Ectodermal cell (in vitro differentiated cells): Measurements from ENCODE around the gene ATP4A. TPM values are rescaled to one million over a fixed set of nuclear protein-coding genes. Genes with fewer than 3 reads are reported as not detected.
"Not testable (repeated sequence)": the region's sequence is repeated elsewhere in the genome, so short reads cannot be mapped to it uniquely, and the experiment has no call there.

Experiments used
- H3K27ac ChIP-seq: 2 replicates; pipeline ENCODE4 v1.7.0; 2013; ENCODE audit warnings: mild to moderate bottlenecking, low read depth, low read length; ENCODE audit not compliant: insufficient read depth, poor library complexity, severe bottlenecking
- H3K27me3 ChIP-seq: 2 replicates; pipeline ENCODE4 v1.7.0; 2013; ENCODE audit warnings: mild to moderate bottlenecking, low read length; ENCODE audit not compliant: insufficient read depth, control insufficient read depth, poor library complexity, severe bottlenecking
- H3K36me3 ChIP-seq: one replicate; pipeline ENCODE4 v1.7.0; 2013; ENCODE audit warnings: low read length; ENCODE audit not compliant: control insufficient read depth, insufficient read depth
- H3K4me1 ChIP-seq: one replicate; pipeline ENCODE4 v1.7.0; 2013; ENCODE audit warnings: low read length; ENCODE audit not compliant: control insufficient read depth, insufficient read depth
- H3K4me3 ChIP-seq: 2 replicates; pipeline ENCODE4 v1.7.0; 2013; ENCODE audit warnings: low read depth, low read length, control low read depth; ENCODE audit not compliant: insufficient read depth
- H3K9me3 ChIP-seq: 2 replicates; pipeline ENCODE4 v1.7.0; 2013; ENCODE audit warnings: mild to moderate bottlenecking, low read length, moderate library complexity; ENCODE audit not compliant: control insufficient read depth
- WGBS, 2 experiments: methylation state at CpG; one replicate each; pipeline ENCODE4 v1.1.7; 2013; ENCODE audit warnings: missing lambda C conversion rate in 2 of 2; 5-methylcytosine and 5-hydroxymethylcytosine counted together
- polyA plus RNA-seq, 4 experiments: library from polyadenylated mRNA; stranded (reverse); fragments of 50-300 nt; gene quantifications; one replicate each; pipeline ENCODE4 v1.2.3, GENCODE V29; 2013

Gene ATP4A
- 0.20 TPM for polyA plus RNA-seq (2013, experiment 1 of 4)
- 0.11 TPM for polyA plus RNA-seq (2013, experiment 2 of 4)
- polyA plus RNA-seq (2013, experiment 3 of 4): not detected
- 0.24 TPM for polyA plus RNA-seq (2013, experiment 4 of 4)

GRCh38 chr19:35563207-35563829 is at the start of gene ATP4A:
Gene ATP4A (minus strand): TSS chr19:35563658. CDS start chr19:35563629, 29 bp downstream.
- 83 to 84% methylated on average over 15 of the region's 15 CpGs for WGBS, 2 experiments
- no peaks in the 10 kb centered on the region for H3K4me1 ChIP-seq
- no peak within 1 kb of the TSS for H3K27ac ChIP-seq
- H3K4me3 ChIP-seq: no peak within 1 kb of the TSS
- peaks cover 27% of the 10 kb centered on the region for H3K27me3 ChIP-seq
- no peaks in the 10 kb centered on the region for H3K36me3 ChIP-seq
- H3K9me3 ChIP-seq: no peaks in the 10 kb centered on the region

GRCh38 chr19:35612559-35613321 is 49.3 kb upstream of the ATP4A start, which contains the start of gene HAUS5:
Gene HAUS5 (plus strand): TSS chr19:35612735. CDS start chr19:35612795, 60 bp downstream.
- WGBS, 2 experiments: 1% methylated on average over 47 of the region's 47 CpGs
- no peak within 1 kb of the TSS for H3K27ac ChIP-seq
- H3K27me3 ChIP-seq: peaks cover 5% of the 10 kb centered on the region

GRCh38 chr19:35612224-35612558 is 48.7 kb upstream of the ATP4A start:
- Histone ChIP-seq H3K4me3 (peak overlapping the region; percentile 94), H3K27me3 (peaks cover 5% of the 10 kb centered on the region), H3K27ac (no peak overlapping the region), H3K4me1 (peaks cover 4% of the 10 kb centered on the region), H3K36me3 (peaks cover 16% of the 10 kb centered on the region), H3K9me3 (no peaks in the 10 kb centered on the region)
- WGBS, 2 experiments: 53 to 57% methylated on average over 9 of the region's 9 CpGs

More at GRCh38 chr19:35612559-35613321, 49.3 kb upstream of the ATP4A start, which contains the start of gene HAUS5:
- Histone ChIP-seq H3K9me3 (no peaks in the 10 kb centered on the region), H3K4me3 (peak within 1 kb of the TSS; percentile 94), H3K36me3 (peaks cover 16% of the 10 kb centered on the region), H3K4me1 (peaks cover 4% of the 10 kb centered on the region)

DNA sequence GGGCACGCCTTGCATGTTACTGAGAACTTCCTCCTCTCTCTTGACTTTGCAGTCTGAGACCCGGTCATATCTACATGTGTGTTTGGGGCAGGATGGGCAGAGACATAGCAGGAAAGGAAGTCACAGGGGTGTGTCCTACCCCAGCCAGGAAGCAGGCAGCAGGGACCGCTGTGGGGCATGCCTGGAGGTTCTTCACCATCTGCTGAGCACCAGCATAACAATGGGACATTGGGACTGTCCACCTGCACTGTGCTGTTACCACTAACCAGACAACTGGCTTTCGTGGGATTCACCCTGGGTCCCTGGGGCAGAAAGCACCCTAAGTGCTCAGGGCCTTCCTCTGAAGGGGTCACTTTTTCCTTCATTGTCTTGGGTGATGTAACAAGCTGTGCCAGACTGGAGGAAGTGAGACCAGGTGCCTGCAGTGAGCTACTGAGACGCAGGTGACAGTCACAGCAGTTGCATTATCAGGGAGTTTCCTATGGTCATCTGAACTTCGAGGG is 46.4 kb upstream of the ATP4A start:
- Histone ChIP-seq H3K27me3 (peaks cover 5% of the 10 kb centered on the region), H3K27ac (no peak overlapping the region), H3K9me3 (no peaks in the 10 kb centered on the region), H3K36me3 (peaks cover 5% of the 10 kb centered on the region), H3K4me1 (peaks cover 4% of the 10 kb centered on the region), H3K4me3 (no peak overlapping the region)
- 83 to 87% methylated on average over 6 of the region's 6 CpGs for WGBS, 2 experiments

DNA sequence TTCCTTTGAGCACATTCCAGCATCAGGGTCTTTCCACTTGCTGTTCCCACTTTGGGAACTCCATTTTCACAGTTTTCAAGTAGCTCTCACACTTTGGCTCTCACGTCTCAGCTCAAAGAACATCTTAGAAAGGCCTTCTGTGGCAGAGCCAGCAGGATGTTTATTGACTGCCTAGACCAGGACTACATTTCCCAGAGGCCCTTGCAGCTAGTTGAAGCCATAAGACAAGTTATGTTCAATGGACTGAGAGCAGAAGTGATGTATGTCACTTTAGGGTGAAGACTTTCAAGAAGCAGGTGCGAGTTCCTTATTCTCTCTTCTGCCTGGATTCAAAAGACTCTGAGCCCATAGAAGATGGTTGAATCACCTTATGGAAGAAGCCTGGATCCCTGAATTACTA is 44.8 kb upstream of the ATP4A start:
- 83 to 85% methylated on average over 2 of the region's 2 CpGs for WGBS, 2 experiments

DNA sequence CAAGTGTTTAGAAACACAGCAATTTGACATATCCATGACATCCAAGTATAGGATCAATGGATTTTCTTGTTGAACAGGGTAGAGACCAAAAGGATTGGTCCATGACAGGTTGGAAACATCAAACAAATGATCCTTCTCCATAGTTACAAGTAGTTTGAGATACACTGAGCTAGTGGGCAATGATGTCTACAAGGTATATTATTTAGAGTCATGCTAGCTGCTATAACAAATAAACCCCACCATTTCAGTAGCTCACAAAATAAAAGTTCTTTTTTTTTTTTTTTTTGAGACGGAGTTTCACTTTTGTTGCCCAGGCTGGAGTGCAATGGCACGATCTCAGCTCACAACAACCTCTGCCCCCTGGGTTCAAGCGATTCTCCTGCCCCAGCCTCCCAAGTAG is 44.2 kb upstream of the ATP4A start:
- 74 to 79% methylated on average over 3 of the region's 3 CpGs for WGBS, 2 experiments
- Histone ChIP-seq H3K4me3 (no peak overlapping the region), H3K27ac (no peak overlapping the region), H3K4me1 (peaks cover 4% of the 10 kb centered on the region), H3K27me3 (peaks cover 5% of the 10 kb centered on the region), H3K36me3 (no peaks in the 10 kb centered on the region), H3K9me3 (no peaks in the 10 kb centered on the region)

More for the DNA sequence above, 44.8 kb upstream of the ATP4A start:
- Histone ChIP-seq H3K36me3 (no peaks in the 10 kb centered on the region), H3K4me1 (peaks cover 4% of the 10 kb centered on the region), H3K4me3 (no peak overlapping the region), H3K9me3 (no peaks in the 10 kb centered on the region), H3K27ac (no peak overlapping the region), H3K27me3 (peaks cover 5% of the 10 kb centered on the region)

DNA sequence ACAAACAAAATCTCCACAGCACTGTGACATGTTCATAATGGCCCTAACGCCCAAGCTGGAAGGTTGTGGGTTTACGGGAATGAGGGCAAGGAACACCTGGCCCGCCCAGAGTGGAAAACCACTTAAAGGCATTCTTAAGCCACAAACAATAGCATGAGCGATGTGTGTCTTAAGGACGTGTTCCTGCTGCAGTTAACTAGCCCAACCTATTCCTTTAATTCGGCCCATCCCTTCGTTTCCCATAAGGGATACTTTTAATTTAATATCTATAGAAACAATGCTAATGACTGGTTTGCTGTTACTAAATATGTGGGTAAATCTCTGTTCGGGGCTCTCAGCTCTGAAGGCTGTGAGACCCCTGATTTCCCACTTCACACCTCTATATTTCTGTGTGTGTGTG is 43.7 kb upstream of the ATP4A start:
- not testable (repeated sequence) for H3K27me3 ChIP-seq, H3K4me1 ChIP-seq, H3K36me3 ChIP-seq, H3K27ac ChIP-seq, H3K9me3 ChIP-seq, H3K4me3 ChIP-seq
- WGBS, 2 experiments: 85 to 96% methylated on average over 5 to 7 of the region's 8 CpGs

GRCh38 chr19:35604436-35604835 is 41.0 kb upstream of the ATP4A start:
- 81 to 83% methylated on average over 4 of the region's 4 CpGs for WGBS, 2 experiments
- not testable (repeated sequence) for H3K4me1 ChIP-seq, H3K27ac ChIP-seq, H3K9me3 ChIP-seq, H3K27me3 ChIP-seq, H3K4me3 ChIP-seq, H3K36me3 ChIP-seq

GRCh38 chr19:35601971-35602370 is 38.5 kb upstream of the ATP4A start:
- 92 to 98% methylated on average over 3 of the region's 3 CpGs for WGBS, 2 experiments
- H3K9me3 ChIP-seq: no peaks in the 10 kb centered on the region
- H3K27ac ChIP-seq: no peak overlapping the region
- no peaks in the 10 kb centered on the region for H3K27me3 ChIP-seq
- H3K4me3 ChIP-seq: no peak overlapping the region
- H3K4me1 ChIP-seq: no peaks in the 10 kb centered on the region
- no peaks in the 10 kb centered on the region for H3K36me3 ChIP-seq

DNA sequence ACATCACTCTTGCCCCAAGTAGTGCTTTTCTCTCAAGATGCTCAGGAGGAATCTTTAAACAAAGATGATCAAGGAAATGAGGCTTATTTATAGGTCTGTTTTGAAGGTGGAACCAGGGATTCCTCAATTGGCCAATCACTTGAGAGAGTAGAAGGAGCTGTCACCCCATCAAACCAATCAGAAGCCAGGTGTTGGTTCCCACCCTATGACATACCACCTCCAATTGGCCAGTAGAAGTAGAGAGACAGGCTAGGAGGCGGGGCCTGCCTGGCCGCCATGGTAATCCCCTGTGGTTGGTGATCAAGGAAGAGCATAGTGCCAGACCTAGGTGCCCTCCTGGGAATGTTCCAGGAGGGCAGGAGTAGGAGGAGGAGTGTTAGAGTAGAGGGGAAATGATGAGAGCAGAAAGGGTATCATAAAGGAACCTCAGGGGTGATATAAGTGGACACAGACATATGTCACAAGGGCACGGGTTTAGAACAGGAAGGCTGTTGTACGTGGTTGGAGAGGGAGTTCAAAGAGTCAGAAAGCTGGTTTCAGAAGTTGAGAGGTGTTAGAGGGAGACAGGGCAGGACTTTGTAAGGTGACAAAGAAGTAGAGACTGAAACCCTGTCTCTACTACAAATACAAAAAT is 33.0 kb upstream of the ATP4A start:
- no peaks in the 10 kb centered on the region for H3K9me3 ChIP-seq
- WGBS, 2 experiments: 88 to 90% methylated on average over 4 of the region's 4 CpGs
- no peaks in the 10 kb centered on the region for H3K36me3 ChIP-seq
- no peak overlapping the region for H3K4me3 ChIP-seq
- H3K27me3 ChIP-seq: no peaks in the 10 kb centered on the region
- H3K27ac ChIP-seq: no peak overlapping the region
- no peaks in the 10 kb centered on the region for H3K4me1 ChIP-seq
